Neural cell (in vitro differentiated cells): Measurements from ENCODE around the gene RABGAP1L.

Source experiments
- CTCF ChIP-seq: fragments of 450-650 bp; IDR thresholded peaks from 2 replicates; pipeline ENCODE4 v1.5.1; 2014; ENCODE audit warnings: antibody characterized with exemption, mild to moderate bottlenecking, moderate library complexity; ENCODE audit not compliant: poor library complexity, severe bottlenecking
- EZH2 ChIP-seq: fragments of 200-600, 300-800 bp; shearing (Covaris generic), sonication (generic); IDR thresholded peaks from 2 replicates; pipeline ENCODE4 v1.6.1; 2014; ENCODE audit warnings: antibody characterized with exemption, low read length, borderline replicate concordance, mild to moderate bottlenecking; ENCODE audit not compliant: insufficient read depth, poor library complexity, severe bottlenecking
- POLR2AphosphoS5 ChIP-seq: IDR thresholded peaks from 2 replicates; pipeline ENCODE4 v1.6.1; 2012
- REST ChIP-seq: IDR thresholded peaks from 2 replicates; pipeline ENCODE4 v1.6.1; 2012; ENCODE audit warnings: borderline replicate concordance

DNA sequence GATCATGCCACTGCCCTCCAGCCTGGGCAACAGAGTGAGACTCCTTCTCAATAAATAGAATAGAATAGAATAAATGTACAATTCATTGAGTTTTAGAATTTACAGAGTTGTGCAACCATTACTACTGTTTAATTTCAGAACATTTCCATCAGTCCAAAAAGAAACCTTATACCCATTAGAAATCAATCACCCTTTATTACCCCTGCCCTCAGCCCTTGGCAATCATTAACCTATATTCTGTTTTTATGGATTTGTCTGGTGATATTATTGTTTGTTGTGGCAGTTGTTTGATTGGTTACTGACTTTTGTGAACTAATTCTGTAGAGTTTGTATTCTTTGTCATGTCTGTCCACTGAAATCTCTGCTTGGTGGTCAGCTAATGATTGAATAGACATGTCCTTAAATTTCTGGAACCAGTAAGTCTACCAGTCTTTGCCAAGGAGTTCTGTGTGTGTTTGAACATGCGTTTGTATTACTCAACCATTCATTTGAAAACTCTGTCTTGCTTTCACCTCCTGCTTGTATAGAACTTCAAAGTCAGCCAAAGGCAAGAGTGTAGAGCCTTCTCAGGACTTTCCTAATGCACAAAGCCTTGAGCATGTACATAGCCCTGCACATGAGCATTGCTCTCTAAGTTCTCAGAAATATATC, 497.2 kb downstream of the RABGAP1L start:
- no peak for TF ChIP-seq EZH2
- TF ChIP-seq CTCF: no peak
- no peak for TF ChIP-seq POLR2AphosphoS5
- no peak for TF ChIP-seq REST
